Aorta (tissue), 5 donors: Measurements from ENCODE around the gene SLC39A11. TPM values are rescaled to one million over a fixed set of nuclear protein-coding genes. Genes with fewer than 3 reads are reported as not detected.
"Not testable (repeated sequence)": the region's sequence is repeated elsewhere in the genome, so short reads cannot be mapped to it uniquely, and the experiment has no call there.

ENCODE experiments used
- ATAC-seq: fragments of 200-7000 bp; cut with Tn5 transposase; one replicate; pipeline ENCODE4 v1.9.1; 2022; ENCODE audit warnings: moderate library complexity; ENCODE audit not compliant: low FRiP score
- DNase-seq, 2 donors: peaks; one replicate each; pipeline ENCODE4 v3.0.0-alpha.2; 2020
- H3K27ac ChIP-seq, 2 donors: one replicate each; pipeline ENCODE4 v1.5.1; 2013; ENCODE audit warnings: low read length in 2 of 2, mild to moderate bottlenecking in 2 of 2, moderate library complexity in 2 of 2, control low read depth in 1 of 2, inconsistent platforms in 1 of 2, low read depth in 1 of 2
- H3K27me3 ChIP-seq, 2 donors: one replicate each; pipeline ENCODE4 v1.6.1; 2013; ENCODE audit warnings: control low read depth in 1 of 2, low read length in 1 of 2, mild to moderate bottlenecking in 1 of 2, moderate library complexity in 1 of 2; ENCODE audit not compliant: insufficient read depth in 2 of 2, control insufficient read depth in 1 of 2
- H3K36me3 ChIP-seq, 2 donors: one replicate each; pipeline ENCODE4 v1.6.1; 2013; ENCODE audit warnings: control low read depth in 1 of 2, low read length in 1 of 2, mild to moderate bottlenecking in 1 of 2; ENCODE audit not compliant: insufficient read depth in 2 of 2, control insufficient read depth in 1 of 2
- H3K4me1 ChIP-seq, 2 donors: one replicate each; pipeline ENCODE4 v1.6.1; 2013; ENCODE audit warnings: low read length in 2 of 2, control low read depth in 1 of 2, mild to moderate bottlenecking in 1 of 2, moderate library complexity in 1 of 2; ENCODE audit not compliant: insufficient read depth in 2 of 2, control insufficient read depth in 1 of 2
- H3K4me3 ChIP-seq, 2 donors: one replicate each; pipeline ENCODE4 v1.5.1; 2013; ENCODE audit warnings: low read length in 2 of 2, control low read depth in 1 of 2, mild to moderate bottlenecking in 1 of 2
- H3K9me3 ChIP-seq: one replicate; pipeline ENCODE4 v1.6.1; 2013; ENCODE audit warnings: mild to moderate bottlenecking, low read length; ENCODE audit not compliant: control insufficient read depth
- WGBS, 2 donors: extraction: QIAGEN DNeasy Blood & Tissue Kit; methylation state at CpG; one replicate each; pipeline ENCODE4 v1.1.7; 2013; 5-methylcytosine and 5-hydroxymethylcytosine counted together
- intact Hi-C, 2 donors: fragments of 100-400 bp; cut with DNase I; formaldehyde crosslinking; loops; one replicate each; pipeline versions ENCODE4 v1.14.2 to v1.15.0; 2022
- polyA plus RNA-seq, 2 donors: library from polyadenylated mRNA; stranded (reverse); fragments of 200-250 nt; gene quantifications; one replicate each; pipeline ENCODE4 v1.2.3, GENCODE V29; 2013
- total RNA-seq, 2 donors: library from RNA; stranded (reverse); fragmentation: NEBNext Ultra II Directional; extraction: Animal tissue kit (Norgen Biotek cat#: 25700); gene quantifications; one replicate each; pipeline ENCODE4 v1.2.1, GENCODE V29; 2021
- donor health status: healthy with polysubstance abuse.
- donor health status: Bipolar disorder and iron deficiency.
- donor health status: DM: no; HTN: no; CAD: no.
- donor health status: DM: no; HTN: no; CAD: no.
- donor health status: DM: yes; HTN: yes; CAD: no.

The SLC39A11 gene
- total and polyA plus RNA-seq, 4 donors: 9.3 to 31.8 (median 17.5) TPM

DNA sequence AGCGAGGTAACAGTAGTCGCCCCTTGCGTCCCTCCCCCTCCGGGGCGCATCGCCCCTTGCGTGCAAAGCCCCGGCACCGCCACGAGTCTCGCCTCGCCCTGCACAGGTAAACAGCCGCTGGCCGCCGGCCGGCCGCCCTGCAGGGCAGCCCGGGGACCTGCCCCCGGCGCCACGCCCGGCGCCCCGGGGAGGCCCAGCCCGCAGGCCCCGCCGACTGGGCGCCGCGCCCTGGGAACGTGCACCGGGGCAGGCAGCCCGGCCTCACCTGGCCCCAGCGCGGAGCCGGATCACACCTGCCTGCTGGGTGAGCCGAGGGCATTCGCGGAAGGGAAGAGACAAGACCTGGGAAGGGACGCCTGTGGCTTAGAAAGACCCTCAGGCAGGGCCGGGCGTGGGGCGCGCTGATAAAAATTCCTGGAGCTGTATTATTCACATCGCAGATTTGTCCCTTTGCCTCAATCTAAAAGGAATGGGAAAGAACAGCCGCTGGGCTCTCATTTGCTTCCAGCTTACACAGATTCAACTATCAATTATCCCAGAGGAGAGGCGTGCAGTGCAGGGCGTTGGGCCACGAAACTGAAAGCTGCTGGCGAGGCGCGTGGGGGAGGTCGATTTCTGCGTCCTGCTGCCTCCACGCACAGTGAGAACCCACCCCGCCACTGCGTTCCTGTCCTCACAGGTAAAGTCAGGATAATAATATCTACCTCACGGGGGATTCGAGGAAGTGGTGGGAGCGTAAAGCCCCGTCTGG, 451.9 kb downstream of the SLC39A11 start:
- H3K9me3 ChIP-seq: no peaks in the 10 kb centered on the region
- no peaks in the 10 kb centered on the region for H3K36me3 ChIP-seq
- H3K27me3 ChIP-seq: no peaks in the 10 kb centered on the region
- intact Hi-C loops: no loop called here
- WGBS, 2 donors: 28 to 32% methylated on average over 48 to 61 of the region's 61 CpGs
- no peak overlapping the region for H3K4me3 ChIP-seq
- no peak for DNase-seq
- H3K27ac ChIP-seq: no peak overlapping the region
- H3K4me1 ChIP-seq: no peaks in the 10 kb centered on the region
- ATAC-seq: no peak

DNA sequence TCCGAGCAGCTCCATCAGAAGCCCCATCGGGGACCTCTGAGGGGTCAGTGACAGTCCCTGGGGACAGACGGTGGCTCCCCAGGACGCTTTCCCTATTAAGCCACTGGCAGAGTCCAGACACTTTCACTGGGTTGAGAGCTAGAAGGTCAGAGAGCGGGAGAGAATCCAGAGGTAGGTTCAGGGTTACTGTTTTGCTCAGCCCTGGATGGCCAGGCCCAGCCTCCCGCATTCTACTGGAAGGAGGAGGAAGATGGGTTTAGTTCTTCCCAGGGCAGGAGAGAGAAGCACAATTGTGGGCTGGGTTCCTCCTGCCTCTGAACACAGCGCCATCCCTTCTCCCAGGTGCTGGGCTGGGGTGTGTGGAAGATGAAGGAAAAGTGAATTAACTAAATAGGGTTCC, 452.8 kb downstream of the SLC39A11 start:
- intact Hi-C loops: no loop called here
- Histone ChIP-seq H3K4me1 (no peaks in the 10 kb centered on the region), H3K27ac (no peak overlapping the region), H3K36me3 (no peaks in the 10 kb centered on the region), H3K27me3 (no peaks in the 10 kb centered on the region), H3K4me3 (no peak overlapping the region), H3K9me3 (no peaks in the 10 kb centered on the region)
- 85 to 86% methylated on average over 7 of the region's 7 CpGs for WGBS, 2 donors
- no peak for ATAC-seq
- DNase-seq: no peak

DNA sequence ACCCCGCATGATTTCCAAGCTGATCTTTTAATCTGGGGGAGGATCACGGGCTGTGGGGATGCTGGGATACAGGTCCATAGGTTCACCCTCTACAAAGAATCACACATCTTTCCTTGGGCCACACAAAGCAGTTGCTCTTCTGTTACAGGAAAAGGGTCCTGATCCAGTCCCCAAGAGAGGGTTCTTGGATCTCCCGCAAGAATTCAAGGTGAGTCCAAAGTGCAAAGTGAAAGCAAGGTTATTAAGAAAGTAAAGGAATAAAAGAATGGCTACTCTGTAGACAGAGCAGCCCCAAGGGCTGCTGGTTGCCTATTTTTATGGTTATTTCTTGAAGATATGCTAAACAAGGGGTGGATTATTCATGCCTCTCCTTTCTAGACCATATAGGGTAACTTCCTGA, 453.6 kb downstream of the SLC39A11 start:
- H3K36me3 ChIP-seq, DNase-seq, H3K4me3 ChIP-seq, H3K9me3 ChIP-seq, ATAC-seq, H3K4me1 ChIP-seq, H3K27ac ChIP-seq, intact Hi-C loops, H3K27me3 ChIP-seq: not testable (repeated sequence)
- WGBS, 2 donors: 96 to 98% methylated on average over 3 of the region's 3 CpGs

DNA sequence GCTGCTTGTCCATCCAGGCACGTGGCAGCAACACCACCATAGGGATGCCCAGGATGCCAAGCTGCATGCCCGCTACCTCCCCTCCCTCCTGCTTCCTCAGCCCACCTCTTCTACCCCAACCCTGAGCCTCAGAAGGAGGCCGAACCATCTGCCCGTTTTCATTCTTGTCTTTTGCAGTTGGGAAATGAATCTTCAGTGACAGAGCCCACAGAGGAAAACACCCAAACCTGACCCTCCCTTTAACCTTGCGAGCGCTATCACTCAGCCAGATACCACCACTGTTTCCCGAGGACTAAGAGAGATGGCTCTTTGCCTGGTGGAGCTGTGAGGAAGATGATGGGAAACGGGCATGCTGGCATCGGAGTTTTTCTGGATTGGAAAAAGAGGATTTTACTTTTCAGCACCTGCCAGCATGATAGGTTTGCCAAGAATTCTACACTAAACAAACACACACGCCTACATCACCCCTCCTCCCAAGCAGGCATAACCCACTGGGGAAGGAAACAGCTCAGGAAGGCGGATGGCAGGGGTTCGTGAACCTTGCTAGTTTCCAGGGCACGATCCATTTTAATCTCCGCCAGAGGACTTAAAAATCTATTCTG, 457.4 kb downstream of the SLC39A11 start:
- no peaks in the 10 kb centered on the region for H3K4me1 ChIP-seq
- no peak overlapping the region for H3K4me3 ChIP-seq
- H3K27me3 ChIP-seq: no peaks in the 10 kb centered on the region
- no peaks in the 10 kb centered on the region for H3K36me3 ChIP-seq
- H3K27ac ChIP-seq: no peak overlapping the region
- ATAC-seq: no peak
- no peak for DNase-seq
- 54 to 55% methylated on average over 14 of the region's 14 CpGs for WGBS, 2 donors
- H3K9me3 ChIP-seq: no peaks in the 10 kb centered on the region
- intact Hi-C loops: no loop called here

DNA sequence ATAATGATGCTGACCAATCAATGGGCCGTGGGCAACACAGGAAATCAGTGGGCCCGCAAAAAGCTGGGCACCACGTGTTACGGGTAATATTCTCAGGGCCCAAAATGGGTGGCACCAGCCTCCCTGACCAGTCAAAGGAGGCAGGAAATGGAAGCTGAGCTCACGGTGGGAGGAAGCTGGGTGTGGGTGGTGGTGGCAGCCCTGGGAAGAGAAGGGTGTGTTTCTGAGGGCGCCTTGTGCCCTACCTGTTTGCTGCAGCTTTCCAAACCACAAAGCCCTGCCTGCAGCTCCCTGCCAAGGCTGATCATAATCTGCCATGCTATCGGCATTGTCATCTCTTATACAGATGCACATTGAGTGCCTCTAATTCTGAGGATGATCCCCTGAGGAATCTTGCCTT, 457.9 kb downstream of the SLC39A11 start:
- Histone ChIP-seq H3K27me3 (no peaks in the 10 kb centered on the region), H3K4me3 (no peak overlapping the region), H3K36me3 (no peaks in the 10 kb centered on the region), H3K4me1 (no peaks in the 10 kb centered on the region), H3K27ac (no peak overlapping the region), H3K9me3 (no peaks in the 10 kb centered on the region)
- DNase-seq (no peak), ATAC-seq (no peak)
- WGBS, 2 donors: 74 to 75% methylated on average over 7 of the region's 7 CpGs
- intact Hi-C loops: no loop called here

DNA sequence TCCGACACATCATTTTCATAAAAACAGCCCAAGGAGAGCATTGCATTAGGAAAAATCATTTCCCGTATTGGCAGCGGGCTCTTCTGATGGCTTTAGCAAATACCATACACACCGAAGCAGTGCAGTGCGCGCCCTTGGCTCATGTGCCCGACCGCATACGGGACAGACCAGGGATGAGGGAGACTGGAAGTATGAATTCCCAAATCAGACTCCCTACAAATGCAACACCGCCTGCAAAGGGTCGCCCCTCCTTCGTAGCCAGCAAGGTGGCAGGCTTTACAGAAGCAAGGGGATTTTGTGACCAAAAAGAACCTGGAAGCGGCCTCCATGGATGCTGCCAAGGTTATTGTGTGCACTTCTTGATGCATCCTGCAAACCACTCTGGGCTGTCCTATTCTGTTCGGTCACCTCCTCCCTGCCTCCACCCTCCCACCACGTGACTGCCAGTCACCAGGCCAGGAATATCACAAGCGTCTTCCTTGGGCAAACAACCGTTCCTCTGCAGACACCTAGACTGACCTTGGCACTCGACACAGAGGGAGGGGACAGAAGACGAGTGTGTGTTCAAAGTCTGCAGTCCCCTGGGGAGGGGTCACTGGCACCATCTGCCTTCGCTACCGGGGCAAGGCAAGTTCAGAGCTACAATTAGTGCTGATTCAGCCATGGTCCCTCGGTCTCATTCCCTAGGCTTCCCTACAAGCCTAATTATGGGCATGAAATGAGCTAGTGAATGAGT, 460.4 kb downstream of the SLC39A11 start:
- H3K4me1 ChIP-seq: no peaks in the 10 kb centered on the region
- 70 to 71% methylated on average over 22 of the region's 22 CpGs for WGBS, 2 donors
- H3K36me3 ChIP-seq: no peaks in the 10 kb centered on the region
- intact Hi-C loops: no loop called here
- ATAC-seq (no peak), DNase-seq (no peak)
- H3K9me3 ChIP-seq: no peaks in the 10 kb centered on the region
- no peaks in the 10 kb centered on the region for H3K27me3 ChIP-seq
- H3K4me3 ChIP-seq: no peak overlapping the region
- H3K27ac ChIP-seq: no peak overlapping the region

DNA sequence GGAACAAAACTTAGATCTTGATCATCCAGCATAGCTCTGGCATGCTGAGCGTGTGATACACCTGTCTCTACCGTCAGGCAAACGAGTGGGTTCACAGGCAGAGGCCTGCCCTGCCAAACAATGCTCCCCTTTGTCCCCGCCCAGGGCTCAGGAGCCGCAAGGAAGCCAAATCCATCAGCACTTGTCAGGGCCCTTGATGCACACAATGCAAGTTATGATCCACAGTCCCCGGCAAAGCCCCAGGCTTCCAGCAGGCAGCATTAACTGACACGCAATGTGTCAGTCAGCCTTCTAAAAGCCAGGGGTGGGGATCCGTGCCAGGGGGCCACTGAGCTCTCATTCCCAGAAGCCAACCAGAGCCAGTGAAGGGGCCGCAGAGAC, 460.9 kb downstream of the SLC39A11 start:
- H3K9me3 ChIP-seq: no peaks in the 10 kb centered on the region
- intact Hi-C loops: no loop called here

DNA sequence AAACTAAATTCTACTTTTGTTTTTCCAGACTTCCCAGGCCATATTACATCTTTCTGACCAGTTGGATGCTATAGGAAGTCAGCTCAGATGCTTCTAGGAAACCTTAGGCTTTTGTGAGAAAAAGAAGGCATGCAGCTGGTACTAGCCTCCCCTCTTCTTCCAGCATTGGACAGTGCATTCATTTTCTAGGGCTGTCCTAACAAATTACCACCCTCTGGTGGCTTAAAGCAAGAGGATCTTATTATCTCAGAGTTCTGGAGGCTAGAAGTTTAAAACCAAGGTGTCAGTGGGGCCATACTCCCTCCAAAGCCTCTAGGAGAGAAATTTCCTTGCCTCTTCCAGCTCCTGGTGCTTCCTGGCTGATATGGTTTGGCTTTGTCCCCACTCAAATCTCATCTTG, 467.8 kb downstream of the SLC39A11 start:
- H3K4me3 ChIP-seq: no peak overlapping the region
- H3K27ac ChIP-seq: no peak overlapping the region
- no peaks in the 10 kb centered on the region for H3K9me3 ChIP-seq
- H3K27me3 ChIP-seq: no peaks in the 10 kb centered on the region
- intact Hi-C loops: no loop called here
- H3K4me1 ChIP-seq: no peaks in the 10 kb centered on the region
- H3K36me3 ChIP-seq: no peaks in the 10 kb centered on the region
- no peak for ATAC-seq
- no peak for DNase-seq

More for the DNA sequence above, 460.9 kb downstream of the SLC39A11 start:
- ATAC-seq: no peak
- Histone ChIP-seq H3K27ac (no peak overlapping the region), H3K4me1 (no peaks in the 10 kb centered on the region), H3K27me3 (no peaks in the 10 kb centered on the region), H3K4me3 (no peak overlapping the region), H3K36me3 (no peaks in the 10 kb centered on the region)
- WGBS, 2 donors: 62 to 66% methylated on average over 9 of the region's 9 CpGs
- no peak for DNase-seq

DNA sequence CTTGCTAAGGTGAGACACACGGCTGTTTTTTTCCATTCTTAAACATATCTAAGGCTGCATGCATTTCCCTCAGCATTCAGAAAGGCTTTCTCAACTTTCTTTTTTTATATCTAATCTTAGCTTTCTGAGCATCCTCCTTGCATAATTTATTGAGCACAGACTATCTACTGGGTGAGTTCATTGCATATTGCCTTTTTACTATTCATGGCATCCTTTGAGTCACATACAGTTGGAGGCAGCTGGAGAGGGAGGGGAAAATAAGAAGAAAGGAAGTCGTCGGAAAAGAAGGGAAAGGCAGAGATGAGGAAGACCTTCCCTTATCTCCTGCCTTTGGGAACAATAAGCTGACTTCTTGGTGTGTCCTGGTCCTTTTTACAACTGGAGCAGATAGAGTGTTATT, 468.3 kb downstream of the SLC39A11 start:
- DNase-seq (no peak), ATAC-seq (no peak)
- no peaks in the 10 kb centered on the region for H3K4me1 ChIP-seq
- no peak overlapping the region for H3K27ac ChIP-seq
- no peak overlapping the region for H3K4me3 ChIP-seq
- H3K27me3 ChIP-seq: no peaks in the 10 kb centered on the region
- intact Hi-C loops: no loop called here
- H3K9me3 ChIP-seq: no peaks in the 10 kb centered on the region
- no peaks in the 10 kb centered on the region for H3K36me3 ChIP-seq
- WGBS, 2 donors: 37 to 39% methylated on average over 3 of the region's 3 CpGs
